GM23248 (cell line): ENCODE measurements around the gene GPX4. TPM values are rescaled to one million over a fixed set of nuclear protein-coding genes. Genes with fewer than 3 reads are reported as not detected.
A peak's percentile ranks its signal among the peaks of the same experiment; 100 is the strongest.

Source experiments
- DNase-seq: peaks from one replicate; pipeline ENCODE4 v3.0.0-alpha.2; 2015
- H2AFZ ChIP-seq: fragments of 200-600 bp; sonication (generic); 2 replicates; pipeline ENCODE4 v1.6.1; 2016; ENCODE audit warnings: antibody characterized with exemption
- H3F3A ChIP-seq: fragments of 200-600 bp; sonication (generic); 2 replicates; pipeline ENCODE4 v1.6.1; 2016; ENCODE audit warnings: mild to moderate bottlenecking, antibody characterized with exemption, mixed run types; ENCODE audit not compliant: insufficient read depth
- H3K27ac ChIP-seq: fragments of 200-600 bp; sonication (generic); 2 replicates; pipeline ENCODE4 v1.5.1; 2016; ENCODE audit warnings: mild to moderate bottlenecking
- H3K27me3 ChIP-seq: fragments of 200-600 bp; sonication (generic); replicated peaks from 2 replicates; pipeline ENCODE4 v1.6.1; 2016; ENCODE audit warnings: mild to moderate bottlenecking; ENCODE audit not compliant: insufficient read depth
- H3K36me3 ChIP-seq: fragments of 200-600 bp; sonication (generic); 2 replicates; pipeline ENCODE4 v1.6.1; 2016; ENCODE audit warnings: low read depth, mild to moderate bottlenecking
- H3K4me1 ChIP-seq: fragments of 200-600 bp; sonication (generic); 2 replicates; pipeline ENCODE4 v1.6.1; 2016; ENCODE audit warnings: mild to moderate bottlenecking; ENCODE audit not compliant: insufficient read depth
- H3K4me2 ChIP-seq: fragments of 200-600 bp; sonication (generic); one replicate; pipeline ENCODE4 v1.6.1; 2016; ENCODE audit warnings: mild to moderate bottlenecking; ENCODE audit not compliant: unreplicated experiment
- H3K4me3 ChIP-seq: fragments of 200-600 bp; sonication (generic); 2 replicates; pipeline ENCODE4 v1.5.1; 2016; ENCODE audit warnings: mild to moderate bottlenecking
- H3K79me2 ChIP-seq: fragments of 200-600 bp; sonication (generic); 2 replicates; pipeline ENCODE4 v1.6.1; 2016; ENCODE audit warnings: mild to moderate bottlenecking; ENCODE audit not compliant: insufficient read depth
- H3K9ac ChIP-seq: fragments of 200-600 bp; sonication (generic); 2 replicates; pipeline ENCODE4 v1.6.1; 2016; ENCODE audit warnings: mild to moderate bottlenecking
- H3K9me2 ChIP-seq: fragments of 200-600 bp; sonication (generic); 2 replicates; pipeline ENCODE4 v1.6.1; 2016; ENCODE audit warnings: mixed run types, mild to moderate bottlenecking, moderate library complexity; ENCODE audit not compliant: insufficient read depth
- H3K9me3 ChIP-seq: fragments of 200-600 bp; sonication (generic); one replicate; pipeline ENCODE4 v1.6.1; 2017; ENCODE audit warnings: low read depth
- H4K20me1 ChIP-seq: fragments of 200-600 bp; sonication (generic); 2 replicates; pipeline ENCODE4 v1.6.0; 2016; ENCODE audit not compliant: insufficient read depth
- EZH2 ChIP-seq: fragments of 200-600 bp; sonication (generic); IDR thresholded peaks from 2 replicates; pipeline ENCODE4 v1.6.1; 2018; ENCODE audit warnings: antibody characterized with exemption, mild to moderate bottlenecking; ENCODE audit not compliant: insufficient read depth, poor library complexity, severe bottlenecking
- EZH2phosphoT487 ChIP-seq: fragments of 200-600 bp; sonication (generic); IDR thresholded peaks from 2 replicates; pipeline ENCODE4 v1.6.1; 2018; ENCODE audit warnings: antibody characterized with exemption, moderate library complexity, mild to moderate bottlenecking, low read depth; ENCODE audit not compliant: insufficient read depth
- WGBS, 2 experiments: methylation state at CpG; one replicate each; pipeline ENCODE4 v1.1.6; 2015 to 2017; ENCODE audit warnings: low lambda C conversion rate in 2 of 2, low coverage in 1 of 2; ENCODE audit errors: missing lambda C conversion rate in 2 of 2; 5-methylcytosine and 5-hydroxymethylcytosine counted together
- in situ Hi-C: fragments of 300-500 bp; cut with MboI; formaldehyde crosslinking; loops from 2 replicates; pipeline ENCODE4 v1.15.0; 2020
- polyA plus RNA-seq: library from polyadenylated mRNA; unstranded; fragments of >200 nt; fragmentation: Nextera tagmentation; extraction: Ambion mirVana; gene quantifications from 2 replicates; pipeline ENCODE4 v1.2.1, GENCODE V29; 2016
- total RNA-seq: library from RNA; depleted of rRNA; stranded (reverse); fragments of >200 nt; shearing (Covaris generic); gene quantifications from 2 replicates; pipeline ENCODE4 v1.2.3, GENCODE V29; 2014

The GPX4 gene
- total and polyA plus RNA-seq, 2 experiments from 2014 or later = 298 to 607 TPM

DNA sequence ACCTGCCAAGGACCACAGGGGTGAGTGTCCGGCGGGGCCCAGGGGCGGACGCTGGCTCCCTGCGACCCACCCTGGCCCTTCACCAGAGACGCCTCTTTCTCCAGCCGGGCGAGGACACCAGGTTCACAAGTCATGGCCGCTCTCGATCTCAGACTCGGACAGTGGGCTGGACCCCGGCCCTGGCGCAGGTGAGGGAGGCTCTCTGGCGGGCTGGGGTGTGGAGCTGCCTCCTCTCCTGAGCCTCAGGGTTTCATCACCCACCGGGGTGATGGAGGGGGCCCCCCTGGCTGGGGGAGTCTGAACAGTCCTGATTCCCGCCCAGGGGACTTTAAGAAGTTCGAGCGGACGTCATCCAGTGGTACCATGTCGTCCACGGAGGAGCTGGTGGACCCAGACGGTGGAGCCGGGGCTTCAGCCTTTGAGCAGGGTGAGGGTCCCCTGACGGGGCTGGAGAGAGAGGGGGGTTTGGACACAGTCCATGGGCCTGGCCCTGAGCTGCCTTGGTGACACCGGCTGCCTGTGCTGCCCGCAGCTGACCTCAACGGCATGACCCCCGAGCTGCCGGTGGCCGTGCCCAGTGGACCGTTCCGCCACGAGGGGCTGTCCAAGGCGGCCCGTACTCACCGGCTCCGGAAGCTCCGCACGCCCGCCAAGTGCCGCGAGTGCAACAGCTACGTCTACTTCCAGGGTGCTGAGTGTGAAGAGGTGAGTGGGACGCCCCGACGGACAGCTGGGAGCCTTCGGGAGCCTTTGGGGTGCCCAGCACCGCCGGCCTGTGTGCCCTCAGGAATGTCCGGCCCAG is 23.2 kb upstream of the GPX4 start:
- H3K9me3 ChIP-seq = no peaks in the 10 kb centered on the region
- no peak for DNase-seq
- no peak overlapping the region for H3K4me2 ChIP-seq
- H3K36me3 ChIP-seq = no peaks in the 10 kb centered on the region
- no peak overlapping the region for H3K27ac ChIP-seq
- H3F3A ChIP-seq = no peaks in the 10 kb centered on the region
- no peaks in the 10 kb centered on the region for H3K9me2 ChIP-seq
- in situ Hi-C loops = no loop called here
- H3K4me1 ChIP-seq = no peaks in the 10 kb centered on the region
- no peak overlapping the region for H2AFZ ChIP-seq
- no peaks in the 10 kb centered on the region for H3K79me2 ChIP-seq
- H3K4me3 ChIP-seq = no peak overlapping the region
- H4K20me1 ChIP-seq = no peaks in the 10 kb centered on the region
- H3K27me3 ChIP-seq = no peaks in the 10 kb centered on the region
- no peak overlapping the region for H3K9ac ChIP-seq
- WGBS, 2 experiments = 87 to 94% methylated on average over 49 to 50 of the region's 50 CpGs
- TF ChIP-seq EZH2 (no peak), EZH2phosphoT487 (no peak)

GRCh38 chr19:1081301-1082164 is 22.3 kb upstream of the GPX4 start:
- H3F3A ChIP-seq = no peaks in the 10 kb centered on the region
- no peaks in the 10 kb centered on the region for H3K79me2 ChIP-seq
- no peak overlapping the region for H2AFZ ChIP-seq
- TF ChIP-seq EZH2phosphoT487 (no peak), EZH2 (no peak)
- H3K9me3 ChIP-seq = no peaks in the 10 kb centered on the region
- DNase-seq = no peak
- no peak overlapping the region for H3K27ac ChIP-seq
- in situ Hi-C loops = no loop called here
- no peaks in the 10 kb centered on the region for H3K9me2 ChIP-seq
- no peak overlapping the region for H3K9ac ChIP-seq
- H3K4me1 ChIP-seq = no peaks in the 10 kb centered on the region
- H3K36me3 ChIP-seq = no peaks in the 10 kb centered on the region
- WGBS, 2 experiments = 80 to 88% methylated on average over 43 to 58 of the region's 58 CpGs
- H3K4me3 ChIP-seq = no peak overlapping the region
- no peaks in the 10 kb centered on the region for H3K27me3 ChIP-seq
- no peak overlapping the region for H3K4me2 ChIP-seq
- no peaks in the 10 kb centered on the region for H4K20me1 ChIP-seq

DNA sequence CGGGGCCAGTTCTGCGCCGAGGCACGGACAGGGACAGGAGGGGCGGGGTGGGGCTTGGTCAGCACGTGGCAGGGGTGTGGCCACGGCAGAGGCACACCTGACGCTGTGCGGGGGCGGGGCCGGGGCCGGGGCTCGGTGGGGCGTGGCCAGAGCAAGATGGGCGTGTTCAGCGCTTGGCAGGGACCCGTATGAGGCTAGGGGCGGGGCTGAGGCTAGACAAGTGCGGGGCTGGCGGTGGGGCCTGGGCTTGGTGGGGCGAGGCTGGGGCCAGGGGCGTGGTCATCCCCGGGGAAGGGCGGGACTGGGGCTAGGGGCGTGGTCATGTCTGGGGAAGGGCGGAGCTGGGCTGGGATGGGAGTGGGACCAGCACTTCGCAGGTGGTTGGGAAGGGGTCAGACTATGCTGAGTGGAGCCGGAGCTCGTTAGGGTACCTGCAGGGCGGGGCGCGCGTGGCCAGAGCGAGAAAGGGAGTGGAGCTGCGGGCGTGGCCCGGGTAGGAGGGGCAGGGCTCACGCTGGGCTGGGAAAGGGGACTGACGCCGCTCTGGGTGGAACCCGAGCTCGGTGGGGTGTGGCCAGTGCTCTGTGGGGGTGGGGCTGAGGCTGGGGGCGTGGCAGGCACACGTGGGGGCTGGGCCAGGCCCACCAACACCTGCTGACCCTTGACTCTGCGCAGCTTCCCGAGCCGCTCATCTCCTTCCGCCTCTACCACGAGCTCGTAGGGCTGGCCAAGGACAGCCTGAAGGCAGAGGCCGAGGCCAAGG is 21.4 kb upstream of the GPX4 start:
- peak; percentile 40 for DNase-seq
- Histone ChIP-seq H3K4me2 (no peak overlapping the region), H3K4me3 (no peak overlapping the region), H3K9ac (no peak overlapping the region), H3K79me2 (no peaks in the 10 kb centered on the region), H3K9me2 (no peaks in the 10 kb centered on the region), H3K27ac (no peak overlapping the region), H4K20me1 (no peaks in the 10 kb centered on the region), H3K4me1 (no peaks in the 10 kb centered on the region), H3K36me3 (no peaks in the 10 kb centered on the region), H3F3A (no peaks in the 10 kb centered on the region), H2AFZ (no peak overlapping the region), H3K9me3 (no peaks in the 10 kb centered on the region), H3K27me3 (no peaks in the 10 kb centered on the region)
- WGBS, 2 experiments = 44 to 68% methylated on average over 10 to 42 of the region's 51 CpGs
- in situ Hi-C loops = no loop called here
- no peak for TF ChIP-seq EZH2
- TF ChIP-seq EZH2phosphoT487 = no peak
